Fibroblast of skin of left quadriceps (primary cell): Measurements from ENCODE around the gene CLN6.
"Not testable (repeated sequence)": the region's sequence is repeated elsewhere in the genome, so short reads cannot be mapped to it uniquely, and the experiment has no call there.

Experiments used
- DNase-seq, 2 experiments: peaks; one replicate each; pipeline ENCODE4 v3.0.0-alpha.2; 2013; ENCODE audit warnings: low read depth in 2 of 2

The CLN6 gene

GRCh38 chr15:68207176-68207935 lies 22.2 kb downstream of the CLN6 start:
- no peak for DNase-seq

GRCh38 chr15:68206711-68207151 lies 22.8 kb downstream of the CLN6 start:
- no peak for DNase-seq

GRCh38 chr15:68205954-68206539 lies 23.5 kb downstream of the CLN6 start:
- DNase-seq, result no peak

- no peak for DNase-seq
Observed at GRCh38 chr15:68205558-68205944, 24.0 kb downstream of the CLN6 start.

- DNase-seq, result no peak
Observed at GRCh38 chr15:68204776-68205557, 24.6 kb downstream of the CLN6 start, which contains the start of gene CALML4. Gene CALML4, minus strand, starts transcription at chr15:68205332. Its CDS starts 85 bp downstream, at chr15:68205247.

GRCh38 chr15:68204361-68204760 lies 25.2 kb downstream of the CLN6 start:
- no peak for DNase-seq

GRCh38 chr15:68203956-68204355 lies 25.6 kb downstream of the CLN6 start:
- no peak for DNase-seq

GRCh38 chr15:68203486-68203885 lies 26.0 kb downstream of the CLN6 start:
- DNase-seq, result no peak

- DNase-seq, result not testable (repeated sequence)
Observed at GRCh38 chr15:68202994-68203393, 26.5 kb downstream of the CLN6 start.

- no peak for DNase-seq
Observed at GRCh38 chr15:68201879-68202261, 27.7 kb downstream of the CLN6 start.

- DNase-seq, result no peak
Observed at GRCh38 chr15:68201153-68201878, 28.2 kb downstream of the CLN6 start.

GRCh38 chr15:68200016-68200861 lies 29.3 kb downstream of the CLN6 start:
- DNase-seq, result no peak

- no peak for DNase-seq
Observed at GRCh38 chr15:68199340-68199739, 30.2 kb downstream of the CLN6 start.

- DNase-seq, result no peak
Observed at GRCh38 chr15:68197661-68198437, 31.7 kb downstream of the CLN6 start.

- DNase-seq, result no peak
Observed at GRCh38 chr15:68197170-68197492, 32.4 kb downstream of the CLN6 start.

GRCh38 chr15:68196445-68197169 lies 32.9 kb downstream of the CLN6 start:
- DNase-seq, result no peak

- DNase-seq, result no peak
Observed at GRCh38 chr15:68195336-68196112, 34.0 kb downstream of the CLN6 start.

- no peak for DNase-seq
Observed at GRCh38 chr15:68192804-68193486, 36.6 kb downstream of the CLN6 start.
